HEK293 (cell line): ENCODE data around the gene DUS3L.

Experiments used
- CTCF ChIA-PET: fragments of 350-600 bp; formaldehyde crosslinking; extraction: SDS; loops from one replicate; lab custom pipeline; 2021; ENCODE audit warnings: antibody characterized with exemption; lab: Yijun Ruan, JAX
- POLR2A ChIA-PET: fragments of 300-600 bp; formaldehyde crosslinking; extraction: SDS; loops from one replicate; lab custom pipeline; 2020; ENCODE audit warnings: antibody characterized with exemption, inconsistent platforms; lab: Yijun Ruan, JAX
- H3K27ac ChIP-seq: fragments of 200-500 bp; sonication (Bioruptor generic); 2 replicates; pipeline ENCODE4 v1.5.1; 2014; ENCODE audit warnings: low read depth, low read length, control low read depth, inconsistent platforms; ENCODE audit errors: extremely low read depth
- H3K36me3 ChIP-seq, 2 experiments: fragments of 200-500 bp in 1 of 2; sonication (Bioruptor generic) in 1 of 2; 1 replicate in 1 of 2; 2 replicates in 1 of 2; pipeline ENCODE4 v1.5.1; 2014 to 2017; ENCODE audit warnings: inconsistent platforms in 2 of 2, low read length in 2 of 2; ENCODE audit not compliant: control insufficient read depth in 2 of 2, insufficient read depth in 1 of 2
- H3K4me1 ChIP-seq: fragments of 200-500 bp; sonication (Bioruptor generic); 2 replicates; pipeline ENCODE4 v1.5.1; 2014; ENCODE audit warnings: mild to moderate bottlenecking, low read length, inconsistent platforms; ENCODE audit not compliant: control insufficient read depth, insufficient read depth
- H3K4me3 ChIP-seq: 2 replicates; pipeline ENCODE4 v1.5.1; 2011; ENCODE audit warnings: low read depth, mild to moderate bottlenecking, control low read depth, low read length, moderate library complexity
- H3K9me3 ChIP-seq: fragments of 200-500 bp; sonication (Bioruptor generic); 2 replicates; pipeline ENCODE4 v1.5.1; 2014; ENCODE audit warnings: low read depth, low read length, inconsistent platforms; ENCODE audit not compliant: control insufficient read depth, insufficient read depth
- KLF16 ChIP-seq: fragments of 450-650 bp; formaldehyde crosslinking; IDR thresholded peaks from 2 replicates; pipeline ENCODE4 v1.5.1; 2017; ENCODE audit warnings: missing biosample characterization, missing genetic modification characterization
- KLF9 ChIP-seq: fragments of 450-650 bp; formaldehyde crosslinking; IDR thresholded peaks from 2 replicates; pipeline ENCODE4 v1.5.1; 2016; ENCODE audit warnings: missing biosample characterization, missing genetic modification characterization, low read depth
- ZBTB10 ChIP-seq: fragments of 450-650 bp; formaldehyde crosslinking; IDR thresholded peaks from 2 replicates; pipeline ENCODE4 v1.5.1; 2016; ENCODE audit warnings: missing biosample characterization, missing genetic modification characterization
- ZNF140 ChIP-seq: fragments of 450-650 bp; formaldehyde crosslinking; IDR thresholded peaks from 2 replicates; pipeline ENCODE4 v1.5.1; 2016; ENCODE audit warnings: missing biosample characterization, missing genetic modification characterization
- ZNF202 ChIP-seq: fragments of 450-650 bp; formaldehyde crosslinking; IDR thresholded peaks from 2 replicates; pipeline ENCODE4 v1.5.1; 2016; ENCODE audit warnings: missing biosample characterization, missing genetic modification characterization, borderline replicate concordance
- ZNF433 ChIP-seq: fragments of 450-650 bp; formaldehyde crosslinking; IDR thresholded peaks from 2 replicates; pipeline ENCODE4 v1.5.1; 2016; ENCODE audit warnings: missing biosample characterization, missing genetic modification characterization, low read depth
- ZNF621 ChIP-seq: fragments of 450-650 bp; formaldehyde crosslinking; IDR thresholded peaks from 2 replicates; pipeline ENCODE4 v1.5.1; 2017; ENCODE audit warnings: missing biosample characterization, missing genetic modification characterization
- TF ChIP-seq, protein P1 (sequence below): fragments of 450-650 bp; formaldehyde crosslinking; IDR thresholded peaks from 2 replicates; pipeline ENCODE4 v1.5.1; 2016; ENCODE audit warnings: missing biosample characterization, missing genetic modification characterization, borderline replicate concordance

Gene DUS3L

GRCh38 chr19:5738423-5738822 lies 52.5 kb downstream of the DUS3L start:
- H3K9me3 ChIP-seq: no peaks in the 10 kb centered on the region
- POLR2A ChIA-PET: interaction anchor here (0.6 to 1.1 kb wide), 3 partner anchors 18 to 68 kb away, joined by 3 to 6 read pairs (median 5); partner anchors contain the start of genes CATSPERD and LONP1
- no peak for TF ChIP-seq KLF9
- TF ChIP-seq, protein P1, sequence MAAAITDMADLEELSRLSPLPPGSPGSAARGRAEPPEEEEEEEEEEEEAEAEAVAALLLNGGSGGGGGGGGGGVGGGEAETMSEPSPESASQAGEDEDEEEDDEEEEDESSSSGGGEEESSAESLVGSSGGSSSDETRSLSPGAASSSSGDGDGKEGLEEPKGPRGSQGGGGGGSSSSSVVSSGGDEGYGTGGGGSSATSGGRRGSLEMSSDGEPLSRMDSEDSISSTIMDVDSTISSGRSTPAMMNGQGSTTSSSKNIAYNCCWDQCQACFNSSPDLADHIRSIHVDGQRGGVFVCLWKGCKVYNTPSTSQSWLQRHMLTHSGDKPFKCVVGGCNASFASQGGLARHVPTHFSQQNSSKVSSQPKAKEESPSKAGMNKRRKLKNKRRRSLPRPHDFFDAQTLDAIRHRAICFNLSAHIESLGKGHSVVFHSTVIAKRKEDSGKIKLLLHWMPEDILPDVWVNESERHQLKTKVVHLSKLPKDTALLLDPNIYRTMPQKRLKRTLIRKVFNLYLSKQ (tag by site-specific recombination): no peak
- TF ChIP-seq KLF16: no peak
- no peak for TF ChIP-seq ZNF202 (tag by site-specific recombination)
- no peak for TF ChIP-seq ZBTB10
- TF ChIP-seq ZNF433 (tag by site-specific recombination): no peak
- no peak for TF ChIP-seq ZNF621 (tag by site-specific recombination)
- no peak for TF ChIP-seq ZNF140 (tag by site-specific recombination)
- TF ChIP-seq, all 188 proteins: peak for 0
- no peaks in the 10 kb centered on the region for H3K4me1 ChIP-seq
- CTCF ChIA-PET: no interaction called here
- no peak overlapping the region for H3K27ac ChIP-seq
- no peak overlapping the region for H3K4me3 ChIP-seq
- H3K36me3 ChIP-seq: no peaks in the 10 kb centered on the region
